SIG-M5 (cell line): ENCODE results near the gene POLG2.
A peak's percentile ranks its signal among the peaks of the same experiment; 100 is the strongest.
"Not testable (repeated sequence)": the region's sequence is repeated elsewhere in the genome, so short reads cannot be mapped to it uniquely, and the experiment has no call there.

Source experiments
- DNase-seq: peaks from one replicate; lab custom pipeline; 2025; lab: John Stamatoyannopoulos, UW

Gene POLG2

GRCh38 chr17:64484380-64484779 lies 12.5 kb downstream of the POLG2 start:
- DNase-seq = no peak

DNA sequence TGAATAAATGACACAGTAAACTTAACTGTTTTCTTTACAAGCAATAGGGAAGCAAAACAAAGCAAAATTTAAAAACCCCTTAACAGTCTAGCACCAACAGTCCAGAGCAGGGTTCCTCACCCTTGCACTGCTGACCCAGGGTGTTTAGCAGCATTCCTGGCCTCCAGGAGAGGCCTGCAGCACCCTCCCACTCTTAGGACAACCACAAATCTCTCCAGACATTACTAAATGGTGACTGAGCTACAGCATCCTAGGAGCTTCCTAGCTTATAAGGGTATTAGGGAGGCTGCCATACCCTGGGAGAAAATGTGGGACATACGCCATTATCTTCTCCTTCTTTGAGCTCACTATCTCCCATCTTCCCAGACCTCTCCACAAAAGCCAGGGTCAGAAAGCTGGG lies 15.9 kb downstream of the POLG2 start:
- no peak for DNase-seq

- no peak for DNase-seq
These were observed 19.0 kb downstream of the POLG2 start for GRCh38 chr17:64477849-64478248.

- DNase-seq = no peak
These were observed 24.3 kb downstream of the POLG2 start for GRCh38 chr17:64472564-64472963.

- DNase-seq = no peak
These were observed 25.4 kb downstream of the POLG2 start for GRCh38 chr17:64471440-64471839.

DNA sequence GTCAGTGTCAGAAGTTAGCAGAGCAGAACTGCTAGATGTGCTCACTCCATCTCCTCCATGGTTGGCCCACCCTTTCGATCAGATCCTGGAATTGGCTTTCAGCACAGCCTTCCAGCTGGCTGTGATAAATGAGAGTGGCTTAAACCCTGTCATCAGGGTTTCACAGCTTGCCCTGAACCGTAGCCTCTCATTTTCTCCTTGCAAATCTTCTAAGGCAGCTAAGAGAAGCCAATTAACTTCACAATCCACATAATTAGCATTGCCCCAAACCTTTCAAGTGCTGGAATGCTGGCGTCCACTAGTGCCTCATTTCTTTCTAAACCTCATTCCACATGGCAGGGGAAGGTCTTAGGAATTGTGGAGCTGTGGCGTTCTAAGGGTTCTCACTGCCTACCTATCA lies 26.2 kb downstream of the POLG2 start:
- no peak for DNase-seq

- not testable (repeated sequence) for DNase-seq
These were observed 30.0 kb downstream of the POLG2 start for GRCh38 chr17:64466834-64467233.

DNA sequence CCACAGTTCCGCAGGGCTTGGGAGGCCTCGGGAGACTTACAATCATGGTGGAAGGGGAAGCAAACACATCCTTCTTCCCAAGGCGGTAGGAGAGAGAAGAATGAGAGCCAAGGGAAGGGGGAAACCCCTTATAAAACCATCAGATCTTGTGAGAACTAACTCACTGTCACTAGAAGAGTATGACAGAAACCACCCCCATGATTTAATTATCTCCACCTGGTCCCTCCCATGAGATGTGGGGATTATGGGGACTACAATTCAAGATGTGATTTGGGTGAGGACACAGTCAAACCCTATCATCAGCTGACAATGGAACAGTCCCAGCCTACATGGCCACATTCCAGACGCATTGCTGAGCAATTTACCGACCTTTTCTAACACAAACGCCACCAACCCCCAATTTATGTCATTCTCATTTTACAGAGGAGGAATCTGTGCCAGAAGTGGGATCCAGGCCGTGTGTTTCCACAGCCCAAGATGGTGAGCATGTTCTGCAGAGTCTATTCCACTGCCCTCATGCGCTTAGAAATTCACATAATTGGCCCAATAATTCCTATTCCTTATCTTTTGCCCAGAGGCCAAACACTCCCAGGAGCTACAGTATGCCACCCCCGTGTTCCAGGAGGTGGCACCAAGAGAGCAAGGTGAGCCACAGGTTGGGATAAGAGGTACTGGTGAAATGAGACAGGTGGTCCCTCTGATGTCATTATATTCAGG lies 30.7 kb downstream of the POLG2 start:
- DNase-seq = no peak

GRCh38 chr17:64461788-64462187 lies 35.1 kb downstream of the POLG2 start:
- DNase-seq = no peak

GRCh38 chr17:64460955-64461354 lies 35.9 kb downstream of the POLG2 start:
- DNase-seq = no peak

- DNase-seq = not testable (repeated sequence)
These were observed 37.0 kb downstream of the POLG2 start for GRCh38 chr17:64459818-64460217.

DNA sequence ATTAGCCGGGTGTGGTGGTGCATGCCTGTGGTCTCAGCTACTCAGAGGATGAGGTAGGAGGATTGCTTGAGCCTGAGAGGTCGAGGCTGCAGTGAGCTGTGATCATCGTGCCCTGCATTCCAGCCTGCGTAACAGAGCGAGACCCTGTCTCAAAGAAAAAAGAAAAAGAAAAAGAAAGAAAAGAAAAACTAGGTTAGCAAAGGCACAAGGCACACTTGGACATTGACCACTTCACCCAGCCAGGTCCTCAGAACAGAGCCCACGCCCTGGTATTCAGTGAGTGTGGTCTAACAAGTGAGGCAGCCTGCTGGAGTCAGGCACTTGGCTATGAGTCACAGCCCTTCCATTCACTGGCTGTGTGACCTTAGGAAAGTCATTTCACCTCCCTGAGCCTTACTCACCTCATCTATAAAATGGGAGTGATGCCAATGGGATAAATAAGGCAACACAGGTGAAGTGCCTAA lies 37.5 kb downstream of the POLG2 start:
- no peak for DNase-seq

DNA sequence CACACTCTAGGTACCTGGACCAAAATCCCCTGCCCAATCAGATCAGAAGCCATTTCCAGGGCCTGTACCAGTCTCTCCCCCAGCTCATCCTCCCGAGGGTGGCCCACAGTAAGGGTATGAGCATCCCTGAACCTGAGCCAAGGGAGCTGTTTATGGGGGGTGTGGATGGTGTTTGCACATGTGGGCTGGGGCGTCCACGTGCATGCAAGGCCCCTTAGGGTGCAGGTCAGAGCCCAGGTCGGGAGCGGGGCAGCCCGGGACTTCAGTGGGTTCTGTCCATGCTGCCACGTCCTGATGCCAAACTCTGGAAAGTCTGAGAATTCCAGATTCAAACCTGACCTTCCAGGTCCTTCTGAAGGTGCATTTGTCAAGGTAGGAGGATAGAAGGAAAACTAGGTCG lies 38.1 kb downstream of the POLG2 start:
- no peak for DNase-seq

GRCh38 chr17:64457156-64457555 lies 39.7 kb downstream of the POLG2 start:
- DNase-seq = no peak

DNA sequence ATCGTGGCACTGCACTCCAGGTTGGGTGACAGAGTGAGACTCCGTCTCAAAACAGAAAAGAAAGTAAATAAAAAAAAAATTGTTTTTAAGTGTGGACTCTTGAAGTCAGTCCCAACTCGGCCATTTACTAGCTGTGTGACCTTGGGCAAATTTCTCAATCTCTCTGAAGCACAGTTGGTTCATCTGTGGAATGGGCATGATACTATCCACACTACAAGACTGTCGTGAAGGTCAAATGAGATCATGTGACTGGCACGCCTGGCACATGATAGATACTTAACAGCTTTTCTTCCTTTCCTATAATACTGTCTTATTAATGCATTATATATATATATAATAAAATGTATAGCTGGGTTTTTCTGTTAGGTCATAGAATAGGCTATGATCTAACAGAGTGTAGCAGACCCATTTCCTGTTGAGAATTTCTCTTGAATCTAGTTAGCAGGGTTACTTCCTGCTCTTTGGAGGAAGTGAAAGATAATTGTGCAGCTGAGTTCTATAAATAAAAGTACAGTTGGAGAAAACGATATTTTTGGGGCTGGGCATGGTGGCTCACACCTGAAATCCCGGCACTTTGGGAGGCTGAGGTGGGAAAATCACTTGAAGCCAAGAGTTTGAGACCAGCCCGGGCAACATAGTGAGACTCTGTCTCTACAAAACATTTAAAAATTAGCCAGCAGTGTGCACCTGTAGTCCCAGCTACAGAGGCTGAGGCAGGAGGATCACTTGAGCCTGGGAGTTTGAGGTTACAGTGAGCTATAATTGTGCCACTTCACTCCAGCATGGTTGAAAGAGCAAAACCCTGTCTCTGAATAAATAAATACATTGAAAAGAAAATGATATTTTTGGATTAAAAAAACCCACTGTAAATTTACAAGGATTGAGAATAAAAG lies 40.6 kb downstream of the POLG2 start:
- peak; percentile 90 for DNase-seq

- DNase-seq = peak; percentile 59
These were observed 47.3 kb downstream of the POLG2 start for GRCh38 chr17:64449545-64449944.

GRCh38 chr17:64448665-64449512 lies 48.0 kb downstream of the POLG2 start, which contains the start of gene MILR1:
Gene MILR1, plus strand, starts transcription at chr17:64449115. Its CDS starts 54 bp downstream, at chr17:64449169.
- DNase-seq = peak; percentile 99

DNA sequence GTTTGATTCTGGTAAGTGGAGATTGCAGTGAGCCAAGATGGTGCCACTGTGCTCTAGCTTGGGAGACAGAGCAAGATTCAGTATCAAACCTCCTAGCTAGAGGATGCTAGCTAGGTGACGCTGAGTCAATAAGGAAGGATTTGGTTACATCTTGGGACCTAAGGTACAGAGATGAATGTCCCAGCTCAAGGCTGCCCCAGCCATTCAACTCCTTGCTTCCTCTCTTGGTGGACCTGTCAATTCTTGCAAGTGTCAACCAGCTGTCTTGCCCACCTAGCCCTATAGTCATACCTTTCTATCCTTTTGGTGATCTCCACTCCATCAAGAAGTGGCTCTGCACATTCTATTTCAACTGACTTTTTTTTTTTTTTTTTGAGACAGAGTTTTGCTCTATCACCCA lies 49.3 kb downstream of the POLG2 start:
- DNase-seq = no peak

- DNase-seq = no peak
These were observed 53.6 kb downstream of the POLG2 start for GRCh38 chr17:64443086-64443760.

- DNase-seq = no peak
These were observed 54.3 kb downstream of the POLG2 start for GRCh38 chr17:64442541-64442971.

GRCh38 chr17:64441772-64442540 lies 54.9 kb downstream of the POLG2 start:
- peak; percentile 69 for DNase-seq
